Measurements from ENCODE around the gene RXFP1. TPM values are rescaled to one million over a fixed set of nuclear protein-coding genes. Genes with fewer than 3 reads are reported as not detected.

The RXFP1 gene
- total and polyA plus RNA-seq, 12 donors, result 0.78 to 15.3 (median 6.7) TPM

DNA sequence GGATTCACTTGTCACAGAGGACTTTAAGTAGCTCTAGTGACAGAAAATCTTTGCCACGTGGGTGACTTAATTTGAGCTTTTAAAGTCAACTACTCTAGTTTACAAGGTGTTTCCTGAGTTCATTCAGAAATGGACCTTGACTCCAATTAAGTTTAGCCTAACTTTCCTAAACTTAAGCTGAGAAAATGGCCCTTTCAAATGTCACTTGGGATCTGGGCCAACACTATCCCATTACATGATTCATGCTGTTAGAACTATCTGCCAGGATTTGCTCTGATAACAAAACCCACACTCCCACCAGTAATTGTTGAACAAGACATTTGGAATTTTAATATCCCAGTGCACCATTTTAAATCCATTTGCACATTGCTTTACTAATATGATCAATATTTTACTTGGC lies 109.2 kb downstream of the RXFP1 start:
- H3K4me1 ChIP-seq (replicated peaks in 1 of 2), result no peaks in the 10 kb centered on the region
- peak in 3 of 7 donors; percentile 15 to 19 (median 17) for DNase-seq
- no peaks in the 10 kb centered on the region for H3K9me3 ChIP-seq (replicated peaks in 1 of 3)
- intact Hi-C loops (cut with DNase I), result no loop called here
- 25 to 46% (median 33%) methylated on average over 1 of the region's 1 CpG for WGBS, 4 donors
- no peak for TF ChIP-seq POLR2A (IDR thresholded peaks at IDR 0.05)
- TF ChIP-seq, protein P1, sequence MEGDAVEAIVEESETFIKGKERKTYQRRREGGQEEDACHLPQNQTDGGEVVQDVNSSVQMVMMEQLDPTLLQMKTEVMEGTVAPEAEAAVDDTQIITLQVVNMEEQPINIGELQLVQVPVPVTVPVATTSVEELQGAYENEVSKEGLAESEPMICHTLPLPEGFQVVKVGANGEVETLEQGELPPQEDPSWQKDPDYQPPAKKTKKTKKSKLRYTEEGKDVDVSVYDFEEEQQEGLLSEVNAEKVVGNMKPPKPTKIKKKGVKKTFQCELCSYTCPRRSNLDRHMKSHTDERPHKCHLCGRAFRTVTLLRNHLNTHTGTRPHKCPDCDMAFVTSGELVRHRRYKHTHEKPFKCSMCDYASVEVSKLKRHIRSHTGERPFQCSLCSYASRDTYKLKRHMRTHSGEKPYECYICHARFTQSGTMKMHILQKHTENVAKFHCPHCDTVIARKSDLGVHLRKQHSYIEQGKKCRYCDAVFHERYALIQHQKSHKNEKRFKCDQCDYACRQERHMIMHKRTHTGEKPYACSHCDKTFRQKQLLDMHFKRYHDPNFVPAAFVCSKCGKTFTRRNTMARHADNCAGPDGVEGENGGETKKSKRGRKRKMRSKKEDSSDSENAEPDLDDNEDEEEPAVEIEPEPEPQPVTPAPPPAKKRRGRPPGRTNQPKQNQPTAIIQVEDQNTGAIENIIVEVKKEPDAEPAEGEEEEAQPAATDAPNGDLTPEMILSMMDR (IDR thresholded peaks at IDR 0.05), result no peak
- H3K27ac ChIP-seq, result no peak overlapping the region
- H3K4me3 ChIP-seq, result no peak overlapping the region
- no peaks in the 10 kb centered on the region for H3K27me3 ChIP-seq
- no peaks in the 10 kb centered on the region for H3K36me3 ChIP-seq (replicated peaks in 1 of 2)

GRCh38 chr4:158636619-158637018 lies 114.9 kb downstream of the RXFP1 start:
- H3K27me3 ChIP-seq, result no peaks in the 10 kb centered on the region
- H3K36me3 ChIP-seq (replicated peaks in 1 of 2), result no peaks in the 10 kb centered on the region
- H3K9me3 ChIP-seq (replicated peaks in 1 of 3), result no peaks in the 10 kb centered on the region
- no peak for TF ChIP-seq POLR2A (IDR thresholded peaks at IDR 0.05)
- TF ChIP-seq, protein P1 (IDR thresholded peaks at IDR 0.05), result no peak
- H3K4me3 ChIP-seq, result no peak overlapping the region
- no peak for DNase-seq
- 67 to 87% (median 78%) methylated on average over 1 of the region's 1 CpG for WGBS, 4 donors
- H3K27ac ChIP-seq, result no peak overlapping the region
- intact Hi-C loops (cut with DNase I), result no loop called here
- no peaks in the 10 kb centered on the region for H3K4me1 ChIP-seq (replicated peaks in 1 of 2)

- intact Hi-C loops (cut with DNase I), result no loop called here
- Histone ChIP-seq H3K4me1 (replicated peaks in 1 of 2) (no peaks in the 10 kb centered on the region), H3K9me3 (replicated peaks in 1 of 3) (no peaks in the 10 kb centered on the region), H3K27ac (no peak overlapping the region), H3K36me3 (replicated peaks in 1 of 2) (no peaks in the 10 kb centered on the region), H3K27me3 (no peaks in the 10 kb centered on the region), H3K4me3 (no peak overlapping the region)
- no peak for DNase-seq
- WGBS, 4 donors, result 66 to 78% (median 77%) methylated on average over 5 of the region's 5 CpGs
- TF ChIP-seq, protein P1 (IDR thresholded peaks at IDR 0.05), result no peak
- TF ChIP-seq POLR2A (IDR thresholded peaks at IDR 0.05), result no peak
Measured at GRCh38 chr4:158644356-158644755, 122.7 kb downstream of the RXFP1 start.

DNA sequence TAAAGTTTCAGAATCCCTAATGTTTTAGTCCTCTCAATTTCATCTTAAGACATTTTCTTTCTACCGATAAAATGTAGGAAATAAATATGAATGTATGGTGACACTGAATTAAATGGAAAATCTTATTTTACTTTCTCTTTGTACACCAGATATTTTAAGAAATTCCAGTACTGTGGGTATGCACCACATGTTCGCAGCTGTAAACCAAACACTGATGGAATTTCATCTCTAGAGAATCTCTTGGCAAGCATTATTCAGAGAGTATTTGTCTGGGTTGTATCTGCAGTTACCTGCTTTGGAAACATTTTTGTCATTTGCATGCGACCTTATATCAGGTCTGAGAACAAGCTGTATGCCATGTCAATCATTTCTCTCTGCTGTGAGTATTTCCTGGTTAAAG lies 123.1 kb downstream of the RXFP1 start:
- 66 to 78% (median 72%) methylated on average over 3 of the region's 3 CpGs for WGBS, 4 donors
- intact Hi-C loops (cut with DNase I), result no loop called here
- no peaks in the 10 kb centered on the region for H3K27me3 ChIP-seq
- H3K4me1 ChIP-seq (replicated peaks in 1 of 2), result no peaks in the 10 kb centered on the region
- no peak overlapping the region for H3K27ac ChIP-seq
- H3K9me3 ChIP-seq (replicated peaks in 1 of 3), result no peaks in the 10 kb centered on the region
- TF ChIP-seq, protein P1 (IDR thresholded peaks at IDR 0.05), result no peak
- TF ChIP-seq POLR2A (IDR thresholded peaks at IDR 0.05), result no peak
- no peak overlapping the region for H3K4me3 ChIP-seq
- no peak for DNase-seq
- H3K36me3 ChIP-seq (replicated peaks in 1 of 2), result no peaks in the 10 kb centered on the region

Measured in adrenal gland (tissue), 12 donors.